Measurements from ENCODE around the gene SERGEF. TPM values are rescaled to one million over a fixed set of nuclear protein-coding genes. Genes with fewer than 3 reads are reported as not detected.
A peak's percentile ranks its signal among the peaks of the same experiment; 100 is the strongest.

Gene SERGEF
- total and polyA plus RNA-seq, 2 of the 13 experiments (the other 11 are each of a cell fraction or from before 2014, with no cell fraction given): 54.5 to 114 TPM

GRCh38 chr11:17760102-17761029, 252.5 kb downstream of the SERGEF start (continued):
- TF ChIP-seq, protein P1, sequence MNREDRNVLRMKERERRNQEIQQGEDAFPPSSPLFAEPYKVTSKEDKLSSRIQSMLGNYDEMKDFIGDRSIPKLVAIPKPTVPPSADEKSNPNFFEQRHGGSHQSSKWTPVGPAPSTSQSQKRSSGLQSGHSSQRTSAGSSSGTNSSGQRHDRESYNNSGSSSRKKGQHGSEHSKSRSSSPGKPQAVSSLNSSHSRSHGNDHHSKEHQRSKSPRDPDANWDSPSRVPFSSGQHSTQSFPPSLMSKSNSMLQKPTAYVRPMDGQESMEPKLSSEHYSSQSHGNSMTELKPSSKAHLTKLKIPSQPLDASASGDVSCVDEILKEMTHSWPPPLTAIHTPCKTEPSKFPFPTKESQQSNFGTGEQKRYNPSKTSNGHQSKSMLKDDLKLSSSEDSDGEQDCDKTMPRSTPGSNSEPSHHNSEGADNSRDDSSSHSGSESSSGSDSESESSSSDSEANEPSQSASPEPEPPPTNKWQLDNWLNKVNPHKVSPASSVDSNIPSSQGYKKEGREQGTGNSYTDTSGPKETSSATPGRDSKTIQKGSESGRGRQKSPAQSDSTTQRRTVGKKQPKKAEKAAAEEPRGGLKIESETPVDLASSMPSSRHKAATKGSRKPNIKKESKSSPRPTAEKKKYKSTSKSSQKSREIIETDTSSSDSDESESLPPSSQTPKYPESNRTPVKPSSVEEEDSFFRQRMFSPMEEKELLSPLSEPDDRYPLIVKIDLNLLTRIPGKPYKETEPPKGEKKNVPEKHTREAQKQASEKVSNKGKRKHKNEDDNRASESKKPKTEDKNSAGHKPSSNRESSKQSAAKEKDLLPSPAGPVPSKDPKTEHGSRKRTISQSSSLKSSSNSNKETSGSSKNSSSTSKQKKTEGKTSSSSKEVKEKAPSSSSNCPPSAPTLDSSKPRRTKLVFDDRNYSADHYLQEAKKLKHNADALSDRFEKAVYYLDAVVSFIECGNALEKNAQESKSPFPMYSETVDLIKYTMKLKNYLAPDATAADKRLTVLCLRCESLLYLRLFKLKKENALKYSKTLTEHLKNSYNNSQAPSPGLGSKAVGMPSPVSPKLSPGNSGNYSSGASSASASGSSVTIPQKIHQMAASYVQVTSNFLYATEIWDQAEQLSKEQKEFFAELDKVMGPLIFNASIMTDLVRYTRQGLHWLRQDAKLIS (CRISPR knock-in tag; IDR thresholded peaks at IDR 0.05): no peak
- TF ChIP-seq ZNF550 (CRISPR knock-in tag; IDR thresholded peaks at IDR 0.05; ENCODE audit: borderline replicate concordance): no peak
- TF ChIP-seq NFYB (CRISPR knock-in tag; IDR thresholded peaks at IDR 0.05): 0 out of 2 replicates have a peak, but pooled peaks have one; percentile 40
- TF ChIP-seq MAX (IDR thresholded peaks at IDR 0.05): no peak
- TF ChIP-seq DDIT3 (CRISPR knock-in tag; IDR thresholded peaks at IDR 0.05): no peak
- TF ChIP-seq, protein P2, sequence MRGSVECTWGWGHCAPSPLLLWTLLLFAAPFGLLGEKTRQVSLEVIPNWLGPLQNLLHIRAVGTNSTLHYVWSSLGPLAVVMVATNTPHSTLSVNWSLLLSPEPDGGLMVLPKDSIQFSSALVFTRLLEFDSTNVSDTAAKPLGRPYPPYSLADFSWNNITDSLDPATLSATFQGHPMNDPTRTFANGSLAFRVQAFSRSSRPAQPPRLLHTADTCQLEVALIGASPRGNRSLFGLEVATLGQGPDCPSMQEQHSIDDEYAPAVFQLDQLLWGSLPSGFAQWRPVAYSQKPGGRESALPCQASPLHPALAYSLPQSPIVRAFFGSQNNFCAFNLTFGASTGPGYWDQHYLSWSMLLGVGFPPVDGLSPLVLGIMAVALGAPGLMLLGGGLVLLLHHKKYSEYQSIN (CRISPR knock-in tag; IDR thresholded peaks at IDR 0.05; ENCODE audit: borderline replicate concordance): no peak
- TF ChIP-seq ZNF317 (CRISPR knock-in tag; IDR thresholded peaks at IDR 0.05): no peak
- no peak for TF ChIP-seq RNF219 (CRISPR knock-in tag; IDR thresholded peaks at IDR 0.05)
- TF ChIP-seq FIP1L1 (IDR thresholded peaks at IDR 0.05; ENCODE audit: borderline replicate concordance, insufficient read depth, low read depth, low read length): no peak
- no peak for TF ChIP-seq KAT8 (CRISPR knock-in tag; IDR thresholded peaks at IDR 0.05)
- no peak for TF ChIP-seq RELA (CRISPR knock-in tag; IDR thresholded peaks at IDR 0.05)
- TF ChIP-seq SIN3A (IDR thresholded peaks at IDR 0.05; ENCODE audit: borderline replicate concordance, low read depth, low read length): no peak
- TF ChIP-seq XRCC5 (optimal IDR thresholded peaks at IDR 0.05; ENCODE audit: low read length): peak; percentile 67
- TF ChIP-seq, protein P3, sequence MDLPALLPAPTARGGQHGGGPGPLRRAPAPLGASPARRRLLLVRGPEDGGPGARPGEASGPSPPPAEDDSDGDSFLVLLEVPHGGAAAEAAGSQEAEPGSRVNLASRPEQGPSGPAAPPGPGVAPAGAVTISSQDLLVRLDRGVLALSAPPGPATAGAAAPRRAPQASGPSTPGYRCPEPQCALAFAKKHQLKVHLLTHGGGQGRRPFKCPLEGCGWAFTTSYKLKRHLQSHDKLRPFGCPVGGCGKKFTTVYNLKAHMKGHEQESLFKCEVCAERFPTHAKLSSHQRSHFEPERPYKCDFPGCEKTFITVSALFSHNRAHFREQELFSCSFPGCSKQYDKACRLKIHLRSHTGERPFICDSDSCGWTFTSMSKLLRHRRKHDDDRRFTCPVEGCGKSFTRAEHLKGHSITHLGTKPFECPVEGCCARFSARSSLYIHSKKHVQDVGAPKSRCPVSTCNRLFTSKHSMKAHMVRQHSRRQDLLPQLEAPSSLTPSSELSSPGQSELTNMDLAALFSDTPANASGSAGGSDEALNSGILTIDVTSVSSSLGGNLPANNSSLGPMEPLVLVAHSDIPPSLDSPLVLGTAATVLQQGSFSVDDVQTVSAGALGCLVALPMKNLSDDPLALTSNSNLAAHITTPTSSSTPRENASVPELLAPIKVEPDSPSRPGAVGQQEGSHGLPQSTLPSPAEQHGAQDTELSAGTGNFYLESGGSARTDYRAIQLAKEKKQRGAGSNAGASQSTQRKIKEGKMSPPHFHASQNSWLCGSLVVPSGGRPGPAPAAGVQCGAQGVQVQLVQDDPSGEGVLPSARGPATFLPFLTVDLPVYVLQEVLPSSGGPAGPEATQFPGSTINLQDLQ (CRISPR knock-in tag; IDR thresholded peaks at IDR 0.05): no peak
- TF ChIP-seq ZNF205 (CRISPR knock-in tag; IDR thresholded peaks at IDR 0.05): no peak
